ENCODE data around the gene SRPRB.

GRCh38 chr3:133864616-133865015 lies 59.0 kb downstream of the SRPRB start:
- TF ChIP-seq CTCF (IDR thresholded peaks at IDR 0.05; ENCODE audit: poor library complexity, severe bottlenecking) (no peak), POLR2AphosphoS5 (IDR thresholded peaks at IDR 0.05) (no peak), EZH2 (IDR thresholded peaks at IDR 0.05; ENCODE audit: borderline replicate concordance, insufficient read depth, low read length, poor library complexity, severe bottlenecking) (no peak), EP300 (conservative IDR thresholded peaks at IDR 0.05; ENCODE audit: poor library complexity, severe bottlenecking) (no peak)

Measured in neural cell (in vitro differentiated cells).